Keratinocyte (primary cell): Measurements from ENCODE around the gene SEPTIN1. TPM values are rescaled to one million over a fixed set of nuclear protein-coding genes. Genes with fewer than 3 reads are reported as not detected.

Source experiments
- DNase-seq: peaks from one replicate; pipeline ENCODE4 v3.0.0-alpha.2; 2011; ENCODE audit warnings: low read depth, missing footprints, low spot score
- FAIRE-seq: peaks from 2 replicates; lab custom pipeline; 2011; peaks lifted over from hg19 to GRCh38; lab: Jason Lieb, UNC
- H2AFZ ChIP-seq: 2 replicates; pipeline ENCODE4 v1.6.0; 2012; ENCODE audit warnings: low read length, control low read depth, inconsistent platforms; ENCODE audit not compliant: control insufficient read depth
- H3K27ac ChIP-seq: 2 replicates; pipeline ENCODE4 v1.5.1; 2011; ENCODE audit warnings: low read length; ENCODE audit not compliant: control insufficient read depth, insufficient read depth
- H3K27me3 ChIP-seq: 3 replicates; pipeline ENCODE4 v1.6.0; 2011; ENCODE audit warnings: low read length; ENCODE audit not compliant: control insufficient read depth, insufficient read depth; ENCODE audit errors: extremely low read depth
- H3K36me3 ChIP-seq, 2 experiments: 2 replicates in 1 of 2; 3 replicates in 1 of 2; pipeline ENCODE4 v1.5.1; 2011; ENCODE audit warnings: low read length in 2 of 2, mild to moderate bottlenecking in 1 of 2; ENCODE audit not compliant: control insufficient read depth in 2 of 2, insufficient read depth in 2 of 2; ENCODE audit errors: extremely low read depth in 1 of 2
- H3K4me1 ChIP-seq: 3 replicates; pipeline ENCODE4 v1.5.1; 2011; ENCODE audit warnings: low read length; ENCODE audit not compliant: control insufficient read depth, insufficient read depth; ENCODE audit errors: extremely low read depth
- H3K4me2 ChIP-seq: 3 replicates; pipeline ENCODE4 v1.6.0; 2011; ENCODE audit warnings: low read depth, low read length; ENCODE audit not compliant: control insufficient read depth, insufficient read depth; ENCODE audit errors: extremely low read depth
- H3K4me3 ChIP-seq, 3 experiments: fragments of 200-600 bp in 1 of 3; sonication (generic) in 1 of 3; 2 replicates in 2 of 3; 3 replicates in 1 of 3; pipeline ENCODE4 v1.5.1; 2011 to 2016; ENCODE audit warnings: low read length in 3 of 3, mild to moderate bottlenecking in 3 of 3, control low read depth in 2 of 3, inconsistent platforms in 1 of 3, low read depth in 1 of 3, mixed read lengths in 1 of 3, mixed run types in 1 of 3, moderate library complexity in 1 of 3; ENCODE audit not compliant: control insufficient read depth in 2 of 3, insufficient read depth in 2 of 3; ENCODE audit errors: extremely low read depth in 1 of 3
- H3K79me2 ChIP-seq: 2 replicates; pipeline ENCODE4 v1.6.0; 2012; ENCODE audit warnings: low read length; ENCODE audit not compliant: control insufficient read depth, insufficient read depth
- H3K9ac ChIP-seq: 3 replicates; pipeline ENCODE4 v1.6.0; 2011; ENCODE audit warnings: low read length; ENCODE audit not compliant: control insufficient read depth, insufficient read depth; ENCODE audit errors: extremely low read depth
- H3K9me1 ChIP-seq: 3 replicates; pipeline ENCODE4 v1.6.0; 2011; ENCODE audit warnings: low read length; ENCODE audit not compliant: control insufficient read depth, insufficient read depth; ENCODE audit errors: extremely low read depth
- H3K9me3 ChIP-seq: 2 replicates; pipeline ENCODE4 v1.5.1; 2012; ENCODE audit warnings: low read depth, low read length; ENCODE audit not compliant: control insufficient read depth
- H4K20me1 ChIP-seq: 3 replicates; pipeline ENCODE4 v1.6.0; 2011; ENCODE audit warnings: low read length; ENCODE audit not compliant: control insufficient read depth, insufficient read depth; ENCODE audit errors: extremely low read depth
- EZH2 ChIP-seq: IDR thresholded peaks from one replicate; pipeline ENCODE4 v1.6.1; 2012; ENCODE audit warnings: inconsistent platforms, mild to moderate bottlenecking, low read length, moderate library complexity
- dilution Hi-C: fragments of 300-500 bp; cut with MboI; formaldehyde crosslinking; loops from one replicate; pipeline ENCODE4 v1.7.0; 2020; ENCODE audit warnings: low sequenced_read_pairs; ENCODE audit not compliant: extremely low pct_ligation_motif_present
- polyA plus RNA-seq, 5 experiments: library from polyadenylated mRNA; depleted of rRNA in 3 of 5; stranded (reverse) in 3 of 5; stranded (forward) in 1 of 5; unstranded in 1 of 5; fragments of >200 nt; gene quantifications; 1 replicate in 1 of 5; 2 replicates in 3 of 5; 3 replicates in 1 of 5; pipeline versions ENCODE4 v1.2.1 to v1.2.3, GENCODE V29; 2011 to 2012; ENCODE audit warnings: missing spikeins in 2 of 5, low read depth in 1 of 5, low replicate concordance in 1 of 5
- TF ChIP-seq, protein P1 (sequence below), 3 experiments: IDR thresholded peaks in 1 of 3; conservative IDR thresholded peaks in 1 of 3; optimal IDR thresholded peaks in 1 of 3; 2 replicates in 2 of 3; 3 replicates in 1 of 3; pipeline versions ENCODE3 to v1.5.1; 2011; ENCODE audit warnings: low read length in 3 of 3, mild to moderate bottlenecking in 3 of 3, moderate library complexity in 2 of 3, control low read depth in 1 of 3, inconsistent platforms in 1 of 3; ENCODE audit not compliant: insufficient read depth in 2 of 3; ENCODE audit errors: extremely low read depth in 1 of 3

Gene SEPTIN1
- polyA plus RNA-seq, 1 donor (not counting 4 experiments of a cell fraction or from before 2014, with no cell fraction given) = not detected

DNA sequence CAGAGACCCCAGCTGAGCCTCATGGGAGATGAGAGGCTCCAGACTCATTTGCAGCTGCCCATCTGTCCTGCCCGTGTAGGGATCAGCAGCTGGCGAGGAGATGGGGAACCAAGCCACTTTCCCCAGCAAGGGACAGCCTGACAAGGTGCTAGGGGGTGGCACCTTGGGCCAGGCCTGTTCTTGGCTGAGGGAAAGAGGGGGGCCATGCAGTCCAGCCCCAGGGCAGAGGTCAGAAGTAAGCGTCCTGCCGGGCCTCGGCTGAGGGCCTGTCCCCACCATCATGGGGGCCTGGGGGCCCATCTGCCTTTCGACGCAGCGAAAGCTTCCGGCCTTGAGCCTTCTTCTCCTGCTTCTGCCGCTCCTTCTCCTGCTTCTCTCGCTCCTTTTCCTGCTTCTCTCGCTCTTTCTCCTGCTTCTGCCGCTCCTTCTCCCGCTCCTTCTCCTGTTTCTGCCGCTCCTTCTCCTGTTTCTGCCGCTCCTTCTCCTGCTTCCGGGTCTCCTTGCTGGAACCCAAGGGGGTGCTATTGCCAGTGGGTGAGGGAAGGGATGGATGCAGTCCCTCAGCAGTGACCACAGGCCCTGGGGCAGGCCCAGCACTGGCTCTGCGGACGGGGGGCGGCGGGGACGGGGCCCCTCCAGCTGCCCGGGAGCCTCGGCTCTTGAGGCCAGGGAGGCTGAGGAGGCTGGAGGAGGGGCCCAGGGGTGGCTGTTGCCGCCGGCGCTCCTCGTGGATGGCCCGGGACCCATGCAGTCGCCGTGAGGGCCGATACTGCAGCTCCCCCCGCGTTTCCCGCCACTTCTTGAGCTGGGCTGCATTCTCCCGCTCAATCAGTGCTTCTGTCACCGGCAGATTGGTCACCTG, 24.4 kb downstream of the SEPTIN1 start:
- TF ChIP-seq, protein P1, sequence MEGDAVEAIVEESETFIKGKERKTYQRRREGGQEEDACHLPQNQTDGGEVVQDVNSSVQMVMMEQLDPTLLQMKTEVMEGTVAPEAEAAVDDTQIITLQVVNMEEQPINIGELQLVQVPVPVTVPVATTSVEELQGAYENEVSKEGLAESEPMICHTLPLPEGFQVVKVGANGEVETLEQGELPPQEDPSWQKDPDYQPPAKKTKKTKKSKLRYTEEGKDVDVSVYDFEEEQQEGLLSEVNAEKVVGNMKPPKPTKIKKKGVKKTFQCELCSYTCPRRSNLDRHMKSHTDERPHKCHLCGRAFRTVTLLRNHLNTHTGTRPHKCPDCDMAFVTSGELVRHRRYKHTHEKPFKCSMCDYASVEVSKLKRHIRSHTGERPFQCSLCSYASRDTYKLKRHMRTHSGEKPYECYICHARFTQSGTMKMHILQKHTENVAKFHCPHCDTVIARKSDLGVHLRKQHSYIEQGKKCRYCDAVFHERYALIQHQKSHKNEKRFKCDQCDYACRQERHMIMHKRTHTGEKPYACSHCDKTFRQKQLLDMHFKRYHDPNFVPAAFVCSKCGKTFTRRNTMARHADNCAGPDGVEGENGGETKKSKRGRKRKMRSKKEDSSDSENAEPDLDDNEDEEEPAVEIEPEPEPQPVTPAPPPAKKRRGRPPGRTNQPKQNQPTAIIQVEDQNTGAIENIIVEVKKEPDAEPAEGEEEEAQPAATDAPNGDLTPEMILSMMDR (optimal IDR thresholded peaks at IDR 0.05 in 1 of 3, IDR thresholded peaks at IDR 0.05 in 1 of 3, conservative IDR thresholded peaks at IDR 0.05 in 1 of 3; ENCODE audit: extremely low read depth in 1 of 3, insufficient read depth in 2 of 3, low read length in 3 of 3) = no peak
- TF ChIP-seq EZH2 = no peak
- dilution Hi-C loops = no loop called here
- no peak for DNase-seq
- H3K9me1 ChIP-seq = no peaks in the 10 kb centered on the region
- no peaks in the 10 kb centered on the region for H4K20me1 ChIP-seq
- H3K4me1 ChIP-seq = peaks cover 16% of the 10 kb centered on the region
- H2AFZ ChIP-seq = no peak overlapping the region
- H3K4me2 ChIP-seq = no peak overlapping the region
- H3K9me3 ChIP-seq = no peaks in the 10 kb centered on the region
- H3K4me3 ChIP-seq = no peak overlapping the region
- peaks cover 26 to 29% of the 10 kb centered on the region in 2 experiments for H3K36me3 ChIP-seq
- FAIRE-seq = no peak
- H3K27me3 ChIP-seq = no peaks in the 10 kb centered on the region
- H3K9ac ChIP-seq = no peak overlapping the region
- H3K27ac ChIP-seq = no peak overlapping the region
- peaks cover 43% of the 10 kb centered on the region for H3K79me2 ChIP-seq

DNA sequence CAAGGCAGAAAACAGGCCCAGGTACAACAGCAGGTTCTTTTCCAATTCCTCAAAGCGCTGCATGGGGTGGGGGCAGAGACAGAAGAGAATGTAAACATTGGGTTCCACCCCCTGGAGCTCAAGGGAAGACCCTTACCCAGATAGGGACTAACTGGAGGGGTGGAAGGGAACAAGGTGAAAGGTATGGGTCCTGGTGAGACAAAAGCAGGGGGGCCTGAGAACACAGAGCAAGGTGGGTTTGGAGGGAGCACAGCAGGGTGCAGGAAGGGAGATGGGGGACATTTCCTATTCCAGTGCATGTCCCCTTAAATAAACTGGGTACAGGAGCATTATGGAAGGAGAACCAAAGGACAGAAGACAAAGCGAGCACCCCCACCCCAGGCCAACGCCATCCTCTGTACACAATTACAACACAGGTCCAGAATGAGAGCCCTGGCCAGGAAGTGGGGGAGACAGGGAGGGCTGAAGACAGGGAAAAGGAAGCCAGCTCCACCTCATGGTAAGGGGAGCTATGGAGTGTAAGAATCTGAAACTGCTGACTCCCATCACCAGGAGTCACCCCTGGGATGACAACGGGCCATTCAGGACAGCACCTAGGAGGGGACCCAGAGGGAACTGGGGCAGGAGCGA, 25.2 kb downstream of the SEPTIN1 start:
- no peaks in the 10 kb centered on the region for H3K9me3 ChIP-seq
- H3K9ac ChIP-seq = no peak overlapping the region
- no peak overlapping the region for H3K4me3 ChIP-seq
- no peak overlapping the region for H2AFZ ChIP-seq
- no peaks in the 10 kb centered on the region for H3K27me3 ChIP-seq
- peaks cover 16% of the 10 kb centered on the region for H3K4me1 ChIP-seq
- no peak for TF ChIP-seq EZH2
- TF ChIP-seq, protein P1 (optimal IDR thresholded peaks at IDR 0.05 in 1 of 3, IDR thresholded peaks at IDR 0.05 in 1 of 3, conservative IDR thresholded peaks at IDR 0.05 in 1 of 3; ENCODE audit: extremely low read depth in 1 of 3, insufficient read depth in 2 of 3, low read length in 3 of 3) = no peak
- dilution Hi-C loops = no loop called here
- H3K9me1 ChIP-seq = no peaks in the 10 kb centered on the region
- H3K27ac ChIP-seq = no peak overlapping the region
- H3K4me2 ChIP-seq = no peak overlapping the region
- no peak for DNase-seq
- H3K79me2 ChIP-seq = peaks cover 42% of the 10 kb centered on the region
- peaks cover 30 to 31% of the 10 kb centered on the region in 2 experiments for H3K36me3 ChIP-seq
- no peaks in the 10 kb centered on the region for H4K20me1 ChIP-seq
- no peak for FAIRE-seq
